GM18909 (cell line): ENCODE data around the gene WDFY4.

ENCODE experiments used
- ATAC-seq: cut with Tn5 transposase; IDR thresholded peaks from one replicate; pipeline ENCODE4 v1.9.1; 2021; ENCODE audit warnings: mild to moderate bottlenecking; ENCODE audit not compliant: unreplicated experiment, poor library complexity

The WDFY4 gene

GRCh38 chr10:48805411-48805810, 120.7 kb downstream of the WDFY4 start:
- ATAC-seq = no peak

GRCh38 chr10:48805848-48806247, 121.2 kb downstream of the WDFY4 start:
- no peak for ATAC-seq

GRCh38 chr10:48806342-48806741, 121.7 kb downstream of the WDFY4 start:
- ATAC-seq = no peak

GRCh38 chr10:48807791-48808470, 123.3 kb downstream of the WDFY4 start:
- no peak for ATAC-seq

- ATAC-seq = no peak
Measured at GRCh38 chr10:48809261-48809660, 124.6 kb downstream of the WDFY4 start.

- ATAC-seq = no peak
Measured at GRCh38 chr10:48811461-48811860, 126.8 kb downstream of the WDFY4 start.

- no peak for ATAC-seq
Measured at GRCh38 chr10:48811917-48812316, 127.2 kb downstream of the WDFY4 start.

GRCh38 chr10:48813291-48813690, 128.6 kb downstream of the WDFY4 start:
- no peak for ATAC-seq

GRCh38 chr10:48813825-48814224, 129.2 kb downstream of the WDFY4 start:
- ATAC-seq = no peak

- no peak for ATAC-seq
Measured at GRCh38 chr10:48814933-48815332, 130.3 kb downstream of the WDFY4 start.

- ATAC-seq = no peak
Measured at GRCh38 chr10:48817141-48817540, 132.5 kb downstream of the WDFY4 start.

- no peak for ATAC-seq
Measured at GRCh38 chr10:48818081-48818480, 133.4 kb downstream of the WDFY4 start.

- ATAC-seq = no peak
Measured at GRCh38 chr10:48818861-48819520, 134.3 kb downstream of the WDFY4 start.

GRCh38 chr10:48819783-48820182, 135.1 kb downstream of the WDFY4 start:
- no peak for ATAC-seq

- no peak for ATAC-seq
Measured at GRCh38 chr10:48820231-48820630, 135.6 kb downstream of the WDFY4 start.

- no peak for ATAC-seq
Measured at GRCh38 chr10:48820699-48821098, 136.0 kb downstream of the WDFY4 start.

- no peak for ATAC-seq
Measured at GRCh38 chr10:48821111-48821510, 136.4 kb downstream of the WDFY4 start.

- ATAC-seq = no peak
Measured at GRCh38 chr10:48821692-48822091, 137.0 kb downstream of the WDFY4 start.

GRCh38 chr10:48833674-48834073, 149.0 kb downstream of the WDFY4 start:
- no peak for ATAC-seq

- no peak for ATAC-seq
Measured at GRCh38 chr10:48834189-48834965, 149.7 kb downstream of the WDFY4 start.

- ATAC-seq = no peak
Measured at GRCh38 chr10:48835781-48836180, 151.1 kb downstream of the WDFY4 start.
